HG03354 (cell line): ENCODE data around the gene AKAP6.

Experiments
- ATAC-seq: cut with Tn5 transposase; IDR thresholded peaks from one replicate; pipeline ENCODE4 v1.9.1; 2021; ENCODE audit warnings: mild to moderate bottlenecking; ENCODE audit not compliant: unreplicated experiment, poor library complexity, severe bottlenecking

The AKAP6 gene

GRCh38 chr14:32399920-32400319, 70.8 kb downstream of the AKAP6 start:
- ATAC-seq: no peak

GRCh38 chr14:32400480-32400879, 71.4 kb downstream of the AKAP6 start:
- no peak for ATAC-seq

- ATAC-seq: no peak
Observed at GRCh38 chr14:32403021-32403420, 73.9 kb downstream of the AKAP6 start.

- ATAC-seq: no peak
Observed at GRCh38 chr14:32403688-32404087, 74.6 kb downstream of the AKAP6 start.

- no peak for ATAC-seq
Observed at GRCh38 chr14:32404784-32405573, 75.9 kb downstream of the AKAP6 start.

- no peak for ATAC-seq
Observed at GRCh38 chr14:32405856-32406255, 76.8 kb downstream of the AKAP6 start.

- no peak for ATAC-seq
Observed at GRCh38 chr14:32407130-32407529, 78.0 kb downstream of the AKAP6 start.

GRCh38 chr14:32408018-32408417, 78.9 kb downstream of the AKAP6 start:
- no peak for ATAC-seq

- ATAC-seq: no peak
Observed at GRCh38 chr14:32412103-32412502, 83.0 kb downstream of the AKAP6 start.

- no peak for ATAC-seq
Observed at GRCh38 chr14:32412532-32412931, 83.4 kb downstream of the AKAP6 start.

GRCh38 chr14:32413967-32414640, 85.0 kb downstream of the AKAP6 start:
- ATAC-seq: no peak

- ATAC-seq: no peak
Observed at GRCh38 chr14:32414808-32415255, 85.7 kb downstream of the AKAP6 start.

- ATAC-seq: no peak
Observed at GRCh38 chr14:32417956-32418552, 89.0 kb downstream of the AKAP6 start.

GRCh38 chr14:32419429-32419828, 90.3 kb downstream of the AKAP6 start:
- ATAC-seq: no peak

GRCh38 chr14:32421781-32422180, 92.7 kb downstream of the AKAP6 start:
- ATAC-seq: no peak

GRCh38 chr14:32422440-32422839, 93.3 kb downstream of the AKAP6 start:
- ATAC-seq: no peak

- ATAC-seq: no peak
Observed at GRCh38 chr14:32426028-32426427, 96.9 kb downstream of the AKAP6 start.

- no peak for ATAC-seq
Observed at GRCh38 chr14:32426586-32427388, 97.7 kb downstream of the AKAP6 start.

- no peak for ATAC-seq
Observed at GRCh38 chr14:32427726-32428528, 98.8 kb downstream of the AKAP6 start.
